COLO668 (cell line): ENCODE measurements around the gene TAP1.
"Not testable (repeated sequence)": the region's sequence is repeated elsewhere in the genome, so short reads cannot be mapped to it uniquely, and the experiment has no call there.

Experiments used
- DNase-seq: peaks from one replicate; lab custom pipeline; 2025; ENCODE audit not compliant: unreplicated experiment; lab: John Stamatoyannopoulos, UW

The TAP1 gene

GRCh38 chr6:32853541-32854375 is at the start of gene TAP1, which contains the start of gene PSMB9:
TSS of gene TAP1 (minus strand) at chr6:32853704. CDS start at chr6:32853636, 68 bp downstream.
TSS of gene PSMB9 (plus strand) at chr6:32854192. CDS start at chr6:32854230, 38 bp downstream.
- DNase-seq = peak; percentile 91

- no peak for DNase-seq
Observed at GRCh38 chr6:32895006-32895345, 41.5 kb upstream of the TAP1 start.

- peak; percentile 88 for DNase-seq
Observed at GRCh38 chr6:32894085-32895005, 40.8 kb upstream of the TAP1 start.

- no peak for DNase-seq
Observed at GRCh38 chr6:32890831-32891230, 37.3 kb upstream of the TAP1 start.

- no peak for DNase-seq
Observed at GRCh38 chr6:32889533-32889932, 36.0 kb upstream of the TAP1 start.

GRCh38 chr6:32888576-32888975 is 35.1 kb upstream of the TAP1 start:
- no peak for DNase-seq

- no peak for DNase-seq
Observed at GRCh38 chr6:32887616-32888015, 34.1 kb upstream of the TAP1 start.

- DNase-seq = no peak
Observed at GRCh38 chr6:32886681-32887383, 33.3 kb upstream of the TAP1 start.

- no peak for DNase-seq
Observed at GRCh38 chr6:32885698-32886286, 32.3 kb upstream of the TAP1 start.

GRCh38 chr6:32883789-32884188 is 30.3 kb upstream of the TAP1 start:
- DNase-seq = no peak

GRCh38 chr6:32882879-32883250 is 29.4 kb upstream of the TAP1 start:
- no peak for DNase-seq

- DNase-seq = not testable (repeated sequence)
Observed at GRCh38 chr6:32880962-32881361, 27.5 kb upstream of the TAP1 start.

GRCh38 chr6:32879691-32880090 is 26.2 kb upstream of the TAP1 start:
- DNase-seq = no peak

- no peak for DNase-seq
Observed at GRCh38 chr6:32876603-32877002, 23.1 kb upstream of the TAP1 start.

- DNase-seq = not testable (repeated sequence)
Observed at GRCh38 chr6:32873947-32874346, 20.4 kb upstream of the TAP1 start.

GRCh38 chr6:32868257-32868788 is 14.8 kb upstream of the TAP1 start:
- peak; percentile 59 for DNase-seq

- no peak for DNase-seq
Observed at GRCh38 chr6:32867554-32868256, 14.2 kb upstream of the TAP1 start.

GRCh38 chr6:32867022-32867477 is 13.5 kb upstream of the TAP1 start:
- DNase-seq = no peak

- no peak for DNase-seq
Observed at GRCh38 chr6:32865724-32866443, 12.4 kb upstream of the TAP1 start.
